ENCODE data around the gene LRRC63. TPM values are rescaled to one million over a fixed set of nuclear protein-coding genes. Genes with fewer than 3 reads are reported as not detected.

Gene LRRC63
- total and polyA plus RNA-seq, 9 of the 15 experiments (the other 6 are each of a cell fraction or from before 2014, with no cell fraction given) = 0.07 to 0.41 (median 0.24) TPM; not detected in 1

- TF ChIP-seq MLLT1 (IDR thresholded peaks at IDR 0.05) = no peak; a peak in 1 of 4 replicates
- TF ChIP-seq, protein P1, sequence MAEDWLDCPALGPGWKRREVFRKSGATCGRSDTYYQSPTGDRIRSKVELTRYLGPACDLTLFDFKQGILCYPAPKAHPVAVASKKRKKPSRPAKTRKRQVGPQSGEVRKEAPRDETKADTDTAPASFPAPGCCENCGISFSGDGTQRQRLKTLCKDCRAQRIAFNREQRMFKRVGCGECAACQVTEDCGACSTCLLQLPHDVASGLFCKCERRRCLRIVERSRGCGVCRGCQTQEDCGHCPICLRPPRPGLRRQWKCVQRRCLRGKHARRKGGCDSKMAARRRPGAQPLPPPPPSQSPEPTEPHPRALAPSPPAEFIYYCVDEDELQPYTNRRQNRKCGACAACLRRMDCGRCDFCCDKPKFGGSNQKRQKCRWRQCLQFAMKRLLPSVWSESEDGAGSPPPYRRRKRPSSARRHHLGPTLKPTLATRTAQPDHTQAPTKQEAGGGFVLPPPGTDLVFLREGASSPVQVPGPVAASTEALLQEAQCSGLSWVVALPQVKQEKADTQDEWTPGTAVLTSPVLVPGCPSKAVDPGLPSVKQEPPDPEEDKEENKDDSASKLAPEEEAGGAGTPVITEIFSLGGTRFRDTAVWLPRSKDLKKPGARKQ (CRISPR knock-in tag; IDR thresholded peaks at IDR 0.05) = no peak
- no peak for TF ChIP-seq POLR2A (conservative IDR thresholded peaks at IDR 0.05)
- TF ChIP-seq MCM7 (IDR thresholded peaks at IDR 0.05) = no peak
- no peak for TF ChIP-seq ZNF224 (CRISPR knock-in tag; IDR thresholded peaks at IDR 0.05)
- TF ChIP-seq HDAC8 (tag; IDR thresholded peaks at IDR 0.05) = no peak
- no peak for TF ChIP-seq LCOR (CRISPR knock-in tag; IDR thresholded peaks at IDR 0.05)
- TF ChIP-seq NRF1 (conservative IDR thresholded peaks at IDR 0.05 in 1 of 2, IDR thresholded peaks at IDR 0.05 in 1 of 2) = no peak
- TF ChIP-seq CCAR2 (IDR thresholded peaks at IDR 0.05; ENCODE audit: low read depth, low read length) = no peak
- TF ChIP-seq, protein P2, sequence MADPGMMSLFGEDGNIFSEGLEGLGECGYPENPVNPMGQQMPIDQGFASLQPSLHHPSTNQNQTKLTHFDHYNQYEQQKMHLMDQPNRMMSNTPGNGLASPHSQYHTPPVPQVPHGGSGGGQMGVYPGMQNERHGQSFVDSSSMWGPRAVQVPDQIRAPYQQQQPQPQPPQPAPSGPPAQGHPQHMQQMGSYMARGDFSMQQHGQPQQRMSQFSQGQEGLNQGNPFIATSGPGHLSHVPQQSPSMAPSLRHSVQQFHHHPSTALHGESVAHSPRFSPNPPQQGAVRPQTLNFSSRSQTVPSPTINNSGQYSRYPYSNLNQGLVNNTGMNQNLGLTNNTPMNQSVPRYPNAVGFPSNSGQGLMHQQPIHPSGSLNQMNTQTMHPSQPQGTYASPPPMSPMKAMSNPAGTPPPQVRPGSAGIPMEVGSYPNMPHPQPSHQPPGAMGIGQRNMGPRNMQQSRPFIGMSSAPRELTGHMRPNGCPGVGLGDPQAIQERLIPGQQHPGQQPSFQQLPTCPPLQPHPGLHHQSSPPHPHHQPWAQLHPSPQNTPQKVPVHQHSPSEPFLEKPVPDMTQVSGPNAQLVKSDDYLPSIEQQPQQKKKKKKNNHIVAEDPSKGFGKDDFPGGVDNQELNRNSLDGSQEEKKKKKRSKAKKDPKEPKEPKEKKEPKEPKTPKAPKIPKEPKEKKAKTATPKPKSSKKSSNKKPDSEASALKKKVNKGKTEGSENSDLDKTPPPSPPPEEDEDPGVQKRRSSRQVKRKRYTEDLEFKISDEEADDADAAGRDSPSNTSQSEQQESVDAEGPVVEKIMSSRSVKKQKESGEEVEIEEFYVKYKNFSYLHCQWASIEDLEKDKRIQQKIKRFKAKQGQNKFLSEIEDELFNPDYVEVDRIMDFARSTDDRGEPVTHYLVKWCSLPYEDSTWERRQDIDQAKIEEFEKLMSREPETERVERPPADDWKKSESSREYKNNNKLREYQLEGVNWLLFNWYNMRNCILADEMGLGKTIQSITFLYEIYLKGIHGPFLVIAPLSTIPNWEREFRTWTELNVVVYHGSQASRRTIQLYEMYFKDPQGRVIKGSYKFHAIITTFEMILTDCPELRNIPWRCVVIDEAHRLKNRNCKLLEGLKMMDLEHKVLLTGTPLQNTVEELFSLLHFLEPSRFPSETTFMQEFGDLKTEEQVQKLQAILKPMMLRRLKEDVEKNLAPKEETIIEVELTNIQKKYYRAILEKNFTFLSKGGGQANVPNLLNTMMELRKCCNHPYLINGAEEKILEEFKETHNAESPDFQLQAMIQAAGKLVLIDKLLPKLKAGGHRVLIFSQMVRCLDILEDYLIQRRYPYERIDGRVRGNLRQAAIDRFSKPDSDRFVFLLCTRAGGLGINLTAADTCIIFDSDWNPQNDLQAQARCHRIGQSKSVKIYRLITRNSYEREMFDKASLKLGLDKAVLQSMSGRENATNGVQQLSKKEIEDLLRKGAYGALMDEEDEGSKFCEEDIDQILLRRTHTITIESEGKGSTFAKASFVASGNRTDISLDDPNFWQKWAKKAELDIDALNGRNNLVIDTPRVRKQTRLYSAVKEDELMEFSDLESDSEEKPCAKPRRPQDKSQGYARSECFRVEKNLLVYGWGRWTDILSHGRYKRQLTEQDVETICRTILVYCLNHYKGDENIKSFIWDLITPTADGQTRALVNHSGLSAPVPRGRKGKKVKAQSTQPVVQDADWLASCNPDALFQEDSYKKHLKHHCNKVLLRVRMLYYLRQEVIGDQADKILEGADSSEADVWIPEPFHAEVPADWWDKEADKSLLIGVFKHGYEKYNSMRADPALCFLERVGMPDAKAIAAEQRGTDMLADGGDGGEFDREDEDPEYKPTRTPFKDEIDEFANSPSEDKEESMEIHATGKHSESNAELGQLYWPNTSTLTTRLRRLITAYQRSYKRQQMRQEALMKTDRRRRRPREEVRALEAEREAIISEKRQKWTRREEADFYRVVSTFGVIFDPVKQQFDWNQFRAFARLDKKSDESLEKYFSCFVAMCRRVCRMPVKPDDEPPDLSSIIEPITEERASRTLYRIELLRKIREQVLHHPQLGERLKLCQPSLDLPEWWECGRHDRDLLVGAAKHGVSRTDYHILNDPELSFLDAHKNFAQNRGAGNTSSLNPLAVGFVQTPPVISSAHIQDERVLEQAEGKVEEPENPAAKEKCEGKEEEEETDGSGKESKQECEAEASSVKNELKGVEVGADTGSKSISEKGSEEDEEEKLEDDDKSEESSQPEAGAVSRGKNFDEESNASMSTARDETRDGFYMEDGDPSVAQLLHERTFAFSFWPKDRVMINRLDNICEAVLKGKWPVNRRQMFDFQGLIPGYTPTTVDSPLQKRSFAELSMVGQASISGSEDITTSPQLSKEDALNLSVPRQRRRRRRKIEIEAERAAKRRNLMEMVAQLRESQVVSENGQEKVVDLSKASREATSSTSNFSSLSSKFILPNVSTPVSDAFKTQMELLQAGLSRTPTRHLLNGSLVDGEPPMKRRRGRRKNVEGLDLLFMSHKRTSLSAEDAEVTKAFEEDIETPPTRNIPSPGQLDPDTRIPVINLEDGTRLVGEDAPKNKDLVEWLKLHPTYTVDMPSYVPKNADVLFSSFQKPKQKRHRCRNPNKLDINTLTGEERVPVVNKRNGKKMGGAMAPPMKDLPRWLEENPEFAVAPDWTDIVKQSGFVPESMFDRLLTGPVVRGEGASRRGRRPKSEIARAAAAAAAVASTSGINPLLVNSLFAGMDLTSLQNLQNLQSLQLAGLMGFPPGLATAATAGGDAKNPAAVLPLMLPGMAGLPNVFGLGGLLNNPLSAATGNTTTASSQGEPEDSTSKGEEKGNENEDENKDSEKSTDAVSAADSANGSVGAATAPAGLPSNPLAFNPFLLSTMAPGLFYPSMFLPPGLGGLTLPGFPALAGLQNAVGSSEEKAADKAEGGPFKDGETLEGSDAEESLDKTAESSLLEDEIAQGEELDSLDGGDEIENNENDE (IDR thresholded peaks at IDR 0.05; ENCODE audit: low read depth, low read length) = no peak
- no peak for TF ChIP-seq ZNF740 (CRISPR knock-in tag; IDR thresholded peaks at IDR 0.05)
- no peak for TF ChIP-seq ZNF740 (tag; IDR thresholded peaks at IDR 0.05)
These were observed 629 bp upstream of the LRRC63 start (continued) for GRCh38 chr13:46211116-46211482.

Data from K562 (cell line).